H9 (cell line): Measurements from ENCODE around the gene TSPAN18. TPM values are rescaled to one million over a fixed set of nuclear protein-coding genes. Genes with fewer than 3 reads are reported as not detected.

ENCODE experiments used
- DNase-seq: peaks from one replicate; pipeline ENCODE4 v3.0.0-alpha.2; 2017
- H2AFZ ChIP-seq: one replicate; pipeline ENCODE4 v1.6.1; 2013; ENCODE audit warnings: mild to moderate bottlenecking, low read length, control low read depth, moderate library complexity
- H2AK5ac ChIP-seq: 2 replicates; pipeline ENCODE4 v1.6.1; 2013; ENCODE audit warnings: low read length, control low read depth, mixed read lengths; ENCODE audit not compliant: insufficient read length
- H2BK120ac ChIP-seq: one replicate; pipeline ENCODE4 v1.6.1; 2013; ENCODE audit warnings: low read depth, mild to moderate bottlenecking, low read length, control low read depth, inconsistent platforms; ENCODE audit not compliant: poor library complexity, severe bottlenecking
- H2BK12ac ChIP-seq: 2 replicates; pipeline ENCODE4 v1.6.1; 2013; ENCODE audit warnings: low read length, control low read depth, mixed read lengths, low read depth; ENCODE audit not compliant: insufficient read length
- H2BK15ac ChIP-seq: 2 replicates; pipeline ENCODE4 v1.6.1; 2013; ENCODE audit warnings: low read depth, low read length, control low read depth
- H2BK20ac ChIP-seq: one replicate; pipeline ENCODE4 v1.6.1; 2013; ENCODE audit warnings: low read depth, mild to moderate bottlenecking, low read length, control low read depth, inconsistent platforms; ENCODE audit not compliant: poor library complexity, severe bottlenecking
- H2BK5ac ChIP-seq: 2 replicates; pipeline ENCODE4 v1.6.1; 2013; ENCODE audit warnings: low read length, control low read depth, mixed read lengths; ENCODE audit not compliant: insufficient read length
- H3K14ac ChIP-seq: 2 replicates; pipeline ENCODE4 v1.6.1; 2013; ENCODE audit warnings: low read length, control low read depth; ENCODE audit not compliant: insufficient read depth
- H3K18ac ChIP-seq: 2 replicates; pipeline ENCODE4 v1.6.1; 2013; ENCODE audit warnings: low read depth, mild to moderate bottlenecking, mixed read lengths, low read length, control low read depth; ENCODE audit not compliant: insufficient read length
- H3K23ac ChIP-seq: 2 replicates; pipeline ENCODE4 v1.6.1; 2013; ENCODE audit warnings: low read length, control low read depth, mixed read lengths, low read depth; ENCODE audit not compliant: insufficient read length
- H3K23me2 ChIP-seq: 2 replicates; pipeline ENCODE4 v1.6.1; 2013; ENCODE audit warnings: low read depth, mild to moderate bottlenecking, mixed read lengths, low read length, control low read depth; ENCODE audit not compliant: insufficient read length, poor library complexity, severe bottlenecking
- H3K27ac ChIP-seq: 2 replicates; pipeline ENCODE4 v1.5.1; 2013; ENCODE audit warnings: low read length, control low read depth, mixed read lengths, low read depth; ENCODE audit not compliant: insufficient read length
- H3K27me3 ChIP-seq: 2 replicates; pipeline ENCODE4 v1.6.1; 2013; ENCODE audit warnings: low read length, control low read depth, inconsistent platforms; ENCODE audit not compliant: insufficient read depth
- H3K4ac ChIP-seq: 2 replicates; pipeline ENCODE4 v1.6.1; 2013; ENCODE audit warnings: low read depth, mild to moderate bottlenecking, control low read depth, inconsistent platforms, low read length, moderate library complexity
- H3K4me1 ChIP-seq: 2 replicates; pipeline ENCODE4 v1.6.1; 2013; ENCODE audit warnings: low read length, control low read depth, inconsistent platforms; ENCODE audit not compliant: insufficient read depth
- H3K4me2 ChIP-seq: 2 replicates; pipeline ENCODE4 v1.6.1; 2013; ENCODE audit warnings: low read length, control low read depth, mixed read lengths; ENCODE audit not compliant: insufficient read length, insufficient read depth
- H3K56ac ChIP-seq: 2 replicates; pipeline ENCODE4 v1.6.1; 2013; ENCODE audit warnings: low read depth, mild to moderate bottlenecking, mixed read lengths, low read length, control low read depth; ENCODE audit not compliant: insufficient read length
- H3K79me1 ChIP-seq: 2 replicates; pipeline ENCODE4 v1.6.1; 2013; ENCODE audit warnings: low read depth, mild to moderate bottlenecking, moderate library complexity, low read length, control low read depth, inconsistent platforms; ENCODE audit not compliant: insufficient read depth, poor library complexity, severe bottlenecking
- H3K79me2 ChIP-seq: 2 replicates; pipeline ENCODE4 v1.6.1; 2013; ENCODE audit warnings: low read length, control low read depth, inconsistent platforms; ENCODE audit not compliant: insufficient read depth
- H3K9ac ChIP-seq: 2 replicates; pipeline ENCODE4 v1.6.1; 2013; ENCODE audit warnings: low read length, control low read depth, mixed read lengths; ENCODE audit not compliant: insufficient read length; ENCODE audit errors: extremely low read depth
- H3K9me3 ChIP-seq: one replicate; pipeline ENCODE4 v1.6.1; 2013; ENCODE audit warnings: low read depth, low read length, inconsistent platforms; ENCODE audit not compliant: control insufficient read depth
- H3T11ph ChIP-seq: one replicate; pipeline ENCODE4 v1.6.1; 2013; ENCODE audit warnings: mild to moderate bottlenecking, low read length, control low read depth, inconsistent platforms
- H4K20me1 ChIP-seq: one replicate; pipeline ENCODE4 v1.6.1; 2013; ENCODE audit not compliant: control insufficient read depth, insufficient read length, insufficient read depth
- H4K5ac ChIP-seq: 2 replicates; pipeline ENCODE4 v1.6.1; 2013; ENCODE audit warnings: low read depth, mild to moderate bottlenecking, mixed read lengths, low read length, control low read depth; ENCODE audit not compliant: insufficient read length
- H4K8ac ChIP-seq: replicated peaks from 2 replicates; pipeline ENCODE4 v1.6.1; 2013; ENCODE audit warnings: low read length, control low read depth, mixed read lengths, low read depth; ENCODE audit not compliant: insufficient read length
- H4K91ac ChIP-seq: 2 replicates; pipeline ENCODE4 v1.6.1; 2013; ENCODE audit warnings: low read depth, mild to moderate bottlenecking, moderate library complexity, mixed read lengths, low read length, control low read depth; ENCODE audit not compliant: insufficient read length
- H3K27ac Mint-ChIP-seq, 3 experiments: 2 replicates in 2 of 3; 3 replicates in 1 of 3; pipeline ENCODE4 v1.8.0; 2020 to 2021; ENCODE audit warnings: mixed read lengths in 3 of 3, mild to moderate bottlenecking in 1 of 3, moderate library complexity in 1 of 3
- H3K27me3 Mint-ChIP-seq: 2 replicates; pipeline ENCODE4 v1.8.0; 2021; ENCODE audit warnings: low read depth, mild to moderate bottlenecking, moderate library complexity, mixed read lengths
- H3K36me3 Mint-ChIP-seq, 3 experiments: 2 replicates in 2 of 3; 3 replicates in 1 of 3; pipeline ENCODE4 v1.8.0; 2020 to 2021; ENCODE audit warnings: low read depth in 3 of 3, mixed read lengths in 3 of 3; ENCODE audit not compliant: insufficient read depth in 1 of 3
- H3K4me1 Mint-ChIP-seq, 2 experiments: 2 replicates each; pipeline ENCODE4 v1.8.0; 2020; ENCODE audit warnings: mixed read lengths in 2 of 2
- H3K4me3 Mint-ChIP-seq, 2 experiments: 2 replicates in 1 of 2; 3 replicates in 1 of 2; pipeline ENCODE4 v1.8.0; 2020 to 2021; ENCODE audit warnings: mild to moderate bottlenecking in 2 of 2, mixed read lengths in 2 of 2, moderate library complexity in 1 of 2
- H3K9me3 Mint-ChIP-seq, 2 experiments: 2 replicates in 1 of 2; 3 replicates in 1 of 2; pipeline ENCODE4 v1.8.0; 2020; ENCODE audit warnings: mild to moderate bottlenecking in 2 of 2, mixed read lengths in 2 of 2, moderate library complexity in 1 of 2
- CTCF ChIP-seq: fragments of 200-600 bp; sonication (generic); conservative IDR thresholded peaks from 3 replicates; pipeline ENCODE4 v1.8.0; 2021; ENCODE audit warnings: antibody characterized with exemption, mild to moderate bottlenecking
- WGBS: extraction: QIAGEN DNeasy Blood & Tissue Kit; methylation state at CpG from one replicate; pipeline ENCODE4 v1.1.7; 2013; ENCODE audit warnings: missing lambda C conversion rate, low lambda C conversion rate, mixed read lengths; ENCODE audit not compliant: insufficient read length; ENCODE audit errors: extremely low coverage; 5-methylcytosine and 5-hydroxymethylcytosine counted together
- total RNA-seq: library from RNA; stranded (reverse); gene quantifications from 2 replicates; pipeline ENCODE4 v1.2.1, GENCODE V29; 2021

TSPAN18 gene
- total RNA-seq, 1 experiment from 2014 or later, result 25.3 TPM

DNA sequence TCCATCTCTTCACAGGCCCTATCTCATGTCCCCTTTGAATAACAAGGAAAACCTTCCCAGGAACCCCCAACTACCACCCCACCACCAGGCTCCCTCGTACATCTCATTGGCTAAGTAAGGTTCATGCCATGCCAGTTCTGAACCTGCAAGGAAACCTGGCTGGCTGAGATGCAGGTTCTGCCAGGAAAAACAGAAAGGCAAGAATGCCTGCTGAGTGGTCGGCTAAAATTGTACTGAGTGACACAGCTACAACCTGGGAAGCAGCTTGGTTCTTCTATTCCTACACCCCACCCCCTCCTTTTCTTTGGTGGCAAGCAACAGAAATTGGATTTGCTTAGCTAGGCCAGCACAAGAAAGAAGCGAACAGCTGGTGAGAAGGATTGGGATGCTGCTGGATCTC is 36.1 kb upstream of the TSPAN18 start:
- Mint-ChIP-seq H3K27me3 (peaks cover 21% of the 10 kb centered on the region), H3K36me3 (no peaks in the 10 kb centered on the region), H3K9me3 (no peaks in the 10 kb centered on the region), H3K4me1 (peaks cover 5 to 19% of the 10 kb centered on the region in 2 experiments), H3K27ac (peak overlapping the region in 1 of 3 experiments; percentile 70; a peak in 1 of 7 replicates), H3K4me3 (no peak overlapping the region)
- Histone ChIP-seq H2BK15ac (no peak overlapping the region), H4K5ac (no peak overlapping the region), H2BK12ac (no peak overlapping the region), H3K27ac (no peak overlapping the region), H3K9me3 (no peaks in the 10 kb centered on the region), H4K91ac (no peak overlapping the region), H2AK5ac (no peak overlapping the region), H3K23ac (no peak overlapping the region), H2AFZ (no peak overlapping the region), H2BK20ac (no peak overlapping the region), H3K4me1 (no peaks in the 10 kb centered on the region), H2BK120ac (no peak overlapping the region), H3K56ac (no peak overlapping the region), H4K8ac (no peak overlapping the region), H3K79me2 (no peaks in the 10 kb centered on the region), H2BK5ac (no peak overlapping the region), H3K14ac (no peak overlapping the region), H3K79me1 (no peaks in the 10 kb centered on the region), H4K20me1 (no peaks in the 10 kb centered on the region), H3K27me3 (no peaks in the 10 kb centered on the region), H3K4me2 (no peak overlapping the region), H3K9ac (no peak overlapping the region), H3K23me2 (no peaks in the 10 kb centered on the region), H3K4ac (no peak overlapping the region), H3T11ph (no peak overlapping the region), H3K18ac (no peak overlapping the region)
- WGBS, result no CpG with 5 or more reads among the region's 3 CpGs
- no peak for TF ChIP-seq CTCF
- DNase-seq, result no peak
